ENCODE results near the gene RHEB. TPM values are rescaled to one million over a fixed set of nuclear protein-coding genes. Genes with fewer than 3 reads are reported as not detected.

Gene RHEB
- total RNA-seq, 1 experiment from 2014 or later: 114 TPM

- Histone ChIP-seq H3K4me1 (ENCODE audit: insufficient read depth, low read length) (peaks cover 3% of the 10 kb centered on the region; the same call in 1 of the 2 replicates), H2BK12ac (ENCODE audit: insufficient read length, low read depth, low read length) (no peak overlapping the region), H3K27ac (ENCODE audit: insufficient read length, low read depth, low read length) (no peak overlapping the region), H4K5ac (ENCODE audit: insufficient read length, low read depth, low read length) (no peak overlapping the region), H3K14ac (ENCODE audit: insufficient read depth, low read length) (no peak overlapping the region), H2BK120ac (ENCODE audit: low read depth, low read length, poor library complexity, severe bottlenecking) (no peak overlapping the region), H3K23me2 (ENCODE audit: insufficient read length, low read depth, low read length, poor library complexity, severe bottlenecking) (no peaks in the 10 kb centered on the region), H2AK5ac (ENCODE audit: insufficient read length, low read length) (no peak overlapping the region), H3K18ac (ENCODE audit: insufficient read length, low read depth, low read length) (no peak overlapping the region), H2AFZ (ENCODE audit: low read length) (no peak overlapping the region), H2BK5ac (ENCODE audit: insufficient read length, low read length) (no peak overlapping the region), H3K27me3 (ENCODE audit: insufficient read depth, low read length) (no peaks in the 10 kb centered on the region), H3K4me2 (ENCODE audit: insufficient read depth, insufficient read length, low read length) (no peak overlapping the region), H4K8ac (replicated peaks; ENCODE audit: insufficient read length, low read depth, low read length) (no peak overlapping the region), H3K79me2 (ENCODE audit: insufficient read depth, low read length) (peaks cover 10% of the 10 kb centered on the region), H4K91ac (ENCODE audit: insufficient read length, low read depth, low read length) (no peak overlapping the region), H3K23ac (ENCODE audit: insufficient read length, low read depth, low read length) (no peak overlapping the region), H2BK20ac (ENCODE audit: low read depth, low read length, poor library complexity, severe bottlenecking) (no peak overlapping the region), H2BK15ac (ENCODE audit: low read depth, low read length) (no peak overlapping the region), H3K4ac (ENCODE audit: low read depth, low read length) (no peak overlapping the region), H3K79me1 (ENCODE audit: insufficient read depth, low read depth, low read length, poor library complexity, severe bottlenecking) (peaks cover 10% of the 10 kb centered on the region), H3K56ac (ENCODE audit: insufficient read length, low read depth, low read length) (no peak overlapping the region), H3T11ph (ENCODE audit: low read length) (no peak overlapping the region), H3K9ac (ENCODE audit: extremely low read depth, insufficient read length, low read length) (no peak overlapping the region), H3K9me3 (ENCODE audit: control insufficient read depth, low read depth, low read length) (no peaks in the 10 kb centered on the region), H4K20me1 (ENCODE audit: control insufficient read depth, insufficient read depth, insufficient read length) (no peaks in the 10 kb centered on the region)
- no peak overlapping the region for H3K4me3 Mint-ChIP-seq
- no peak for TF ChIP-seq CTCF (conservative IDR thresholded peaks at IDR 0.05)
- WGBS (ENCODE audit: extremely low coverage, insufficient read length, low lambda C conversion rate): no CpG with 5 or more reads among the region's 2 CpGs
- peak overlapping the region in 2 of 3 experiments; percentile 64 to 68; a peak in 3 of 7 replicates for H3K27ac Mint-ChIP-seq
- DNase-seq: no peak
- H3K36me3 Mint-ChIP-seq (ENCODE audit: insufficient read depth in 1 of 3, low read depth in 3 of 3): peaks cover 34 to 78% (median 74%) of the 10 kb centered on the region in 3 experiments; a peak in 6 of 7 replicates
- H3K9me3 Mint-ChIP-seq: no peaks in the 10 kb centered on the region
- H3K4me1 Mint-ChIP-seq: peaks cover 13 to 24% of the 10 kb centered on the region in 2 experiments
- H3K27me3 Mint-ChIP-seq (ENCODE audit: low read depth): peaks cover 1% of the 10 kb centered on the region; the same call in 1 of the 2 replicates
Observed at GRCh38 chr7:151487228-151487627, 32.5 kb downstream of the RHEB start.

Measured in H9 (cell line).